GM19372 (cell line): ENCODE measurements around the gene MAN2B1.
A peak's percentile ranks its signal among the peaks of the same experiment; 100 is the strongest.
"Not testable (repeated sequence)": the region's sequence is repeated elsewhere in the genome, so short reads cannot be mapped to it uniquely, and the experiment has no call there.

Experiments used
- ATAC-seq: cut with Tn5 transposase; IDR thresholded peaks from one replicate; pipeline ENCODE4 v1.9.1; 2021; ENCODE audit warnings: mild to moderate bottlenecking, low read depth, moderate library complexity; ENCODE audit not compliant: unreplicated experiment

The MAN2B1 gene

GRCh38 chr19:12623361-12624031 lies 43.0 kb downstream of the MAN2B1 start:
- no peak for ATAC-seq

- ATAC-seq: not testable (repeated sequence)
Observed at GRCh38 chr19:12621253-12622024, 45.1 kb downstream of the MAN2B1 start.

- ATAC-seq: no peak
Observed at GRCh38 chr19:12617646-12618045, 48.9 kb downstream of the MAN2B1 start.

- ATAC-seq: no peak
Observed at GRCh38 chr19:12611361-12611699, 55.2 kb downstream of the MAN2B1 start.

GRCh38 chr19:12610540-12611360 lies 55.8 kb downstream of the MAN2B1 start, which contains the start of the genes ZNF490 and ZNF791:
ZNF490 (minus strand) TSS chr19:12610813; CDS start chr19:12610680, 133 bp downstream.
ZNF791 (plus strand) TSS chr19:12610920; CDS start chr19:12611080, 160 bp downstream.
- peak; percentile 74 for ATAC-seq

- no peak for ATAC-seq
Observed at GRCh38 chr19:12607631-12608030, 58.9 kb downstream of the MAN2B1 start.

GRCh38 chr19:12606796-12607195 lies 59.7 kb downstream of the MAN2B1 start:
- ATAC-seq: no peak

- ATAC-seq: no peak
Observed at GRCh38 chr19:12603714-12604113, 62.8 kb downstream of the MAN2B1 start.

GRCh38 chr19:12597594-12597993 lies 68.9 kb downstream of the MAN2B1 start:
- no peak for ATAC-seq

- no peak for ATAC-seq
Observed at GRCh38 chr19:12596927-12597548, 69.5 kb downstream of the MAN2B1 start.
